HL-60 (cell line): ENCODE data around the gene APBB2.

Experiments
- DNase-seq, 2 experiments: peaks; one replicate each; pipeline ENCODE4 v3.0.0-alpha.2; 2010 to 2020; ENCODE audit warnings: low read depth in 1 of 2, low spot score in 1 of 2
- H3K27ac ChIP-seq: fragments of 250-450 bp; sonication (Bioruptor Pico); replicated peaks from 2 replicates; pipeline ENCODE4 v1.5.1; 2020; ENCODE audit warnings: mild to moderate bottlenecking, moderate library complexity
- H3K27me3 ChIP-seq: fragments of 250-450 bp; sonication (Bioruptor Pico); 2 replicates; pipeline ENCODE4 v1.5.1; 2021; ENCODE audit warnings: mild to moderate bottlenecking, moderate library complexity; ENCODE audit not compliant: insufficient read depth, poor library complexity, severe bottlenecking
- H3K4me3 ChIP-seq: replicated peaks from 2 replicates; pipeline ENCODE4 v1.5.1; 2011; ENCODE audit warnings: mild to moderate bottlenecking, control low read depth, low read length; ENCODE audit not compliant: insufficient read depth
- GABPA ChIP-seq: IDR thresholded peaks from 2 replicates; pipeline ENCODE4 v1.6.1; 2012; ENCODE audit warnings: low read depth
- POLR2AphosphoS5 ChIP-seq: IDR thresholded peaks from 2 replicates; pipeline ENCODE4 v1.6.1; 2012; ENCODE audit warnings: low read depth
- REST ChIP-seq: IDR thresholded peaks from 2 replicates; pipeline ENCODE4 v1.6.1; 2012; ENCODE audit warnings: low read depth; ENCODE audit not compliant: insufficient replicate concordance
- SPI1 ChIP-seq: IDR thresholded peaks from 2 replicates; pipeline ENCODE4 v1.6.1; 2012; ENCODE audit warnings: low read depth, mild to moderate bottlenecking, borderline replicate concordance
- TF ChIP-seq, protein P1 (sequence below): IDR thresholded peaks from one replicate; pipeline ENCODE4 v1.5.1; 2011; ENCODE audit warnings: low read length, control low read depth, inconsistent platforms; ENCODE audit not compliant: insufficient read depth

Gene APBB2

GRCh38 chr4:40933272-40934053 lies 280.9 kb downstream of the APBB2 start:
- peaks cover 3% of the 10 kb centered on the region for H3K27me3 ChIP-seq
- no peak overlapping the region for H3K4me3 ChIP-seq
- TF ChIP-seq REST = no peak
- TF ChIP-seq POLR2AphosphoS5 = no peak
- TF ChIP-seq GABPA = no peak
- TF ChIP-seq, protein P1, sequence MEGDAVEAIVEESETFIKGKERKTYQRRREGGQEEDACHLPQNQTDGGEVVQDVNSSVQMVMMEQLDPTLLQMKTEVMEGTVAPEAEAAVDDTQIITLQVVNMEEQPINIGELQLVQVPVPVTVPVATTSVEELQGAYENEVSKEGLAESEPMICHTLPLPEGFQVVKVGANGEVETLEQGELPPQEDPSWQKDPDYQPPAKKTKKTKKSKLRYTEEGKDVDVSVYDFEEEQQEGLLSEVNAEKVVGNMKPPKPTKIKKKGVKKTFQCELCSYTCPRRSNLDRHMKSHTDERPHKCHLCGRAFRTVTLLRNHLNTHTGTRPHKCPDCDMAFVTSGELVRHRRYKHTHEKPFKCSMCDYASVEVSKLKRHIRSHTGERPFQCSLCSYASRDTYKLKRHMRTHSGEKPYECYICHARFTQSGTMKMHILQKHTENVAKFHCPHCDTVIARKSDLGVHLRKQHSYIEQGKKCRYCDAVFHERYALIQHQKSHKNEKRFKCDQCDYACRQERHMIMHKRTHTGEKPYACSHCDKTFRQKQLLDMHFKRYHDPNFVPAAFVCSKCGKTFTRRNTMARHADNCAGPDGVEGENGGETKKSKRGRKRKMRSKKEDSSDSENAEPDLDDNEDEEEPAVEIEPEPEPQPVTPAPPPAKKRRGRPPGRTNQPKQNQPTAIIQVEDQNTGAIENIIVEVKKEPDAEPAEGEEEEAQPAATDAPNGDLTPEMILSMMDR = no peak
- TF ChIP-seq SPI1 = no peak
- DNase-seq = no peak
- no peak overlapping the region for H3K27ac ChIP-seq

- Histone ChIP-seq H3K4me3 (no peak overlapping the region), H3K27ac (no peak overlapping the region), H3K27me3 (peaks cover 3% of the 10 kb centered on the region)
- TF ChIP-seq REST (no peak), GABPA (no peak)
- DNase-seq = no peak
These were observed 282.5 kb downstream of the APBB2 start for GRCh38 chr4:40931841-40932240.

DNA sequence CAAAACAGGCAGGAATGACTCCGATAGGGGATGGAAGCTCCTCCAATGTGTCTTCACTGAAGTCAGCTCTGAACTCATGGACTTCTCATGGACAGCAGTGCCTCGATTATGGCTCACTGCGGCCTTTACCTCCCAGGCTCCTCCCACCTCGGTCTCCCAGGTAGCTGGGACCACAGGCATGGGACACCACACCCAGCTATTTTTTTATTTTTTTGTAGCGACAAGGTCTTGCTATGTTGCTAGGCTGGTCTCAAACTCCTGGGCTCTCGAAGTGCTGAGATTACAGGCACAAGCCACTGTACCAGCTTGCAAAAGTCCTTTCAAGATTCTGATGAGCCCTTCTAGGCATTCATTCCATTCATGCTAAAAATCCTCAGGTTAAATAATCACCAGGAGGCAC lies 283.1 kb downstream of the APBB2 start:
- no peak overlapping the region for H3K27ac ChIP-seq
- H3K27me3 ChIP-seq = peaks cover 3% of the 10 kb centered on the region
- DNase-seq = no peak
- no peak overlapping the region for H3K4me3 ChIP-seq
- TF ChIP-seq POLR2AphosphoS5 (no peak), REST (no peak), GABPA (no peak), SPI1 (no peak)
- TF ChIP-seq, protein P1 = no peak
